GM12891 (cell line): ENCODE results near the gene SIX5.

ENCODE experiments used
- POLR2A ChIP-seq: IDR thresholded peaks from 2 replicates; pipeline ENCODE4 v1.6.1; 2011; ENCODE audit warnings: low read depth, low read length, control low read depth
- SPI1 ChIP-seq: IDR thresholded peaks from 2 replicates; pipeline ENCODE4 v1.6.1; 2011; ENCODE audit warnings: low read depth, low read length, control low read depth

DNA sequence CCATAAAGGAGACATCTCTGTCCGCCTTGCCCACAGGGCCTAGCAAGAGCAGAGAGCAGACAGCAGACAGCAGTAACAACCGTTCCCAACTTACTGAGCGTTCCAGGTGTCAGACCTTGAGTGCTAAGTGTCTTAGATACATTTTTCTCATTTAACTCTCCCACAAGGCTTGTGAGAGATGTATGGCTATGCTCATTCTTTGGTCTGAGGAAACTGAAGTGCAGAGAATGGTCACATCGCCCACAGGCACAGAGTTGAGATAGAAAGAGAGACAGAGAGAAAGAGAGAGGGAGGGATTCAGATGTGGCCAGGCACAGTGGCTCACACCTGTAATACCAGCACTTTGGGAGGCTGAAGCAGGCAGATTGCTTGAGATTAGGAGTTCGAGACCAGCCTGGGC lies 21.5 kb downstream of the SIX5 start:
- TF ChIP-seq SPI1 (no peak), POLR2A (no peak)
